Right atrium auricular region (tissue), 2 donors: ENCODE data around the gene TEAD1. TPM values are rescaled to one million over a fixed set of nuclear protein-coding genes. Genes with fewer than 3 reads are reported as not detected.
A peak's percentile ranks its signal among the peaks of the same experiment; 100 is the strongest.

Source experiments
- DNase-seq: peaks from one replicate; pipeline ENCODE4 v3.0.0-alpha.2; 2019; ENCODE audit warnings: low spot score
- H3K27ac ChIP-seq, 2 donors: fragments of 200-600 bp; sonication (generic); 1 replicate in 1 of 2; 2 replicates in 1 of 2; pipeline ENCODE4 v1.5.1; 2016 to 2019
- H3K27me3 ChIP-seq, 2 donors: fragments of 200-600 bp; sonication (generic); one replicate each; pipeline versions ENCODE4 v1.5.1 to v1.6.0; 2017 to 2019
- H3K36me3 ChIP-seq: fragments of 200-600 bp; sonication (generic); one replicate; pipeline ENCODE4 v1.5.1; 2016
- H3K4me1 ChIP-seq, 2 donors: fragments of 200-600 bp; sonication (generic); one replicate each; pipeline versions ENCODE4 v1.5.1 to v1.6.0; 2017 to 2019
- H3K4me3 ChIP-seq, 2 donors: fragments of 200-600 bp; sonication (generic); 1 replicate in 1 of 2; 2 replicates in 1 of 2; pipeline ENCODE4 v1.5.1; 2017 to 2019; ENCODE audit warnings: mild to moderate bottlenecking in 1 of 2, moderate library complexity in 1 of 2
- H3K9me3 ChIP-seq, 2 donors: fragments of 200-600 bp; sonication (generic); one replicate each; pipeline ENCODE4 v1.5.1; 2019
- CTCF ChIP-seq, 2 donors: fragments of 200-600 bp; sonication (generic); IDR thresholded peaks; one replicate each; pipeline ENCODE4 v1.5.1; 2019; ENCODE audit warnings: antibody characterized with exemption in 2 of 2
- total RNA-seq, 2 donors: library from RNA; depleted of rRNA; stranded (reverse); fragments of >200 nt; gene quantifications; one replicate each; pipeline ENCODE4 v1.1.0, GENCODE V29; 2016

Gene TEAD1
- total RNA-seq, 2 donors from 2014 or later = 73.8 to 99.8 TPM

GRCh38 chr11:12952094-12952493, 277.9 kb downstream of the TEAD1 start:
- Histone ChIP-seq H3K27me3 (no peaks in the 10 kb centered on the region), H3K36me3 (no peaks in the 10 kb centered on the region), H3K4me1 (no peaks in the 10 kb centered on the region), H3K27ac (no peak overlapping the region), H3K4me3 (no peak overlapping the region), H3K9me3 (peaks cover 3 to 8% of the 10 kb centered on the region in 2 donors)
- no peak for TF ChIP-seq CTCF (IDR thresholded peaks at IDR 0.05)
- DNase-seq = no peak

- no peak for TF ChIP-seq CTCF (IDR thresholded peaks at IDR 0.05)
- H3K9me3 ChIP-seq = no peaks in the 10 kb centered on the region
- H3K36me3 ChIP-seq = no peaks in the 10 kb centered on the region
- H3K27me3 ChIP-seq = no peaks in the 10 kb centered on the region
- no peak for DNase-seq
- H3K27ac ChIP-seq = no peak overlapping the region
- no peaks in the 10 kb centered on the region for H3K4me1 ChIP-seq
- H3K4me3 ChIP-seq = no peak overlapping the region
These were observed 284.8 kb downstream of the TEAD1 start for GRCh38 chr11:12958986-12959385.

- TF ChIP-seq CTCF (IDR thresholded peaks at IDR 0.05) = peak in 1 of 2 donors; percentile 21
- no peak overlapping the region for H3K4me3 ChIP-seq
- H3K27ac ChIP-seq = no peak overlapping the region
- H3K4me1 ChIP-seq = no peaks in the 10 kb centered on the region
- no peaks in the 10 kb centered on the region for H3K9me3 ChIP-seq
- DNase-seq = no peak
- H3K27me3 ChIP-seq = no peaks in the 10 kb centered on the region
- no peaks in the 10 kb centered on the region for H3K36me3 ChIP-seq
These were observed 287.4 kb downstream of the TEAD1 start for GRCh38 chr11:12961615-12962014.

- no peak overlapping the region for H3K27ac ChIP-seq
- no peaks in the 10 kb centered on the region for H3K9me3 ChIP-seq
- no peak for TF ChIP-seq CTCF (IDR thresholded peaks at IDR 0.05)
- H3K36me3 ChIP-seq = no peaks in the 10 kb centered on the region
- no peaks in the 10 kb centered on the region for H3K4me1 ChIP-seq
- DNase-seq = no peak
- no peaks in the 10 kb centered on the region for H3K27me3 ChIP-seq
- no peak overlapping the region for H3K4me3 ChIP-seq
These were observed 288.1 kb downstream of the TEAD1 start for GRCh38 chr11:12962306-12962705.

GRCh38 chr11:12963051-12963450, 288.8 kb downstream of the TEAD1 start:
- no peaks in the 10 kb centered on the region for H3K36me3 ChIP-seq
- no peaks in the 10 kb centered on the region for H3K4me1 ChIP-seq
- no peaks in the 10 kb centered on the region for H3K9me3 ChIP-seq
- TF ChIP-seq CTCF (IDR thresholded peaks at IDR 0.05) = no peak
- H3K4me3 ChIP-seq = no peak overlapping the region
- H3K27me3 ChIP-seq = no peaks in the 10 kb centered on the region
- H3K27ac ChIP-seq = no peak overlapping the region
- DNase-seq = no peak

GRCh38 chr11:12963792-12964536, 289.7 kb downstream of the TEAD1 start:
- H3K36me3 ChIP-seq = no peaks in the 10 kb centered on the region
- H3K4me1 ChIP-seq = no peaks in the 10 kb centered on the region
- H3K9me3 ChIP-seq = no peaks in the 10 kb centered on the region
- no peaks in the 10 kb centered on the region for H3K27me3 ChIP-seq
- no peak overlapping the region for H3K27ac ChIP-seq
- H3K4me3 ChIP-seq = no peak overlapping the region
- peak; percentile 85 to 92 for TF ChIP-seq CTCF (IDR thresholded peaks at IDR 0.05)
- peak; percentile 70 for DNase-seq
